Nephron progenitor cell (in vitro differentiated cells): ENCODE measurements around the gene MITF.

Experiments used
- DNase-seq: peaks from one replicate; pipeline ENCODE4 v3.0.0; 2021
- H3K27ac Mint-ChIP-seq: 2 replicates; pipeline ENCODE4 v1.8.0; 2021; ENCODE audit warnings: mild to moderate bottlenecking, moderate library complexity, mixed read lengths
- H3K27me3 Mint-ChIP-seq: 2 replicates; pipeline ENCODE4 v1.8.0; 2021; ENCODE audit warnings: mild to moderate bottlenecking, low read depth, mixed read lengths; ENCODE audit not compliant: poor library complexity
- H3K36me3 Mint-ChIP-seq: 2 replicates; pipeline ENCODE4 v1.8.0; 2021; ENCODE audit warnings: low read depth, mixed read lengths
- H3K4me1 Mint-ChIP-seq: 2 replicates; pipeline ENCODE4 v1.8.0; 2021; ENCODE audit warnings: mixed read lengths
- H3K4me3 Mint-ChIP-seq: 2 replicates; pipeline ENCODE4 v1.8.0; 2021; ENCODE audit warnings: mild to moderate bottlenecking, moderate library complexity, mixed read lengths
- H3K9me3 Mint-ChIP-seq: 2 replicates; pipeline ENCODE4 v1.8.0; 2021; ENCODE audit warnings: mild to moderate bottlenecking, moderate library complexity, mixed read lengths
- CTCF ChIP-seq: fragments of 200-600 bp; sonication (generic); IDR thresholded peaks from 2 replicates; pipeline ENCODE4 v1.5.0; 2021; ENCODE audit warnings: antibody characterized with exemption

Gene MITF

DNA sequence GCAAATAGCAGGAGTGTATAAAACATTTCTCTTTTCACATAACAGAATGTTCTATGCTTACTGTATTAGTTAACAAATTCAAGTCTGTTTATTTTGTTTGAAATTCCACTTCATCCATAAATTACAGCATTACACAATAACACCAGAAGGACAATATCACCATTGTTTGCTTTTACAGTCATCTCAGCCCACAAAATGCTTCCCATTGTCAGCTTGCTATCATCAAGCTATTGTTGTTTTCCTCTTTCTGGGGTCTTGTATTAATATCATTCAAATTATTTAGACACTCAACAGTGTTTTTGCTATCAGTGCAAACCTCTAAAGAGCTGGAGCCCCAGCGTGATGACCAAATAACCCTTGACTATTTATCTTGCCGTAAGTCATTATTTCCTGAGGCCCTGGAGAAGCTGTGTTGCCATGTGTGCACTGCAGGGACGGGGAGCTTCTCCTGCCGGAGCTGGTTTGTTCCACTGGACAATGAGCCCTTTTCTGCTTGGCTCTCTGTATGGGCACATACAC lies 261.4 kb downstream of the MITF start:
- Mint-ChIP-seq H3K9me3 (no peaks in the 10 kb centered on the region), H3K4me1 (peaks cover 12% of the 10 kb centered on the region), H3K4me3 (no peak overlapping the region), H3K27ac (no peak overlapping the region), H3K36me3 (no peaks in the 10 kb centered on the region), H3K27me3 (peaks cover 3% of the 10 kb centered on the region)
- no peak for TF ChIP-seq CTCF
- no peak for DNase-seq

GRCh38 chr3:70003119-70003518 lies 263.9 kb downstream of the MITF start:
- no peak for DNase-seq
- no peaks in the 10 kb centered on the region for H3K27me3 Mint-ChIP-seq
- no peak overlapping the region for H3K4me3 Mint-ChIP-seq
- H3K4me1 Mint-ChIP-seq: peaks cover 12% of the 10 kb centered on the region
- peaks cover 10% of the 10 kb centered on the region for H3K9me3 Mint-ChIP-seq
- no peak overlapping the region for H3K27ac Mint-ChIP-seq
- no peaks in the 10 kb centered on the region for H3K36me3 Mint-ChIP-seq
- TF ChIP-seq CTCF: no peak

GRCh38 chr3:70006089-70006488 lies 266.8 kb downstream of the MITF start:
- Mint-ChIP-seq H3K9me3 (peaks cover 23% of the 10 kb centered on the region), H3K27me3 (peaks cover 4% of the 10 kb centered on the region), H3K36me3 (no peaks in the 10 kb centered on the region), H3K4me1 (peaks cover 3% of the 10 kb centered on the region), H3K4me3 (no peak overlapping the region), H3K27ac (no peak overlapping the region)
- no peak for DNase-seq
- TF ChIP-seq CTCF: no peak

- Mint-ChIP-seq H3K27ac (no peak overlapping the region), H3K4me3 (no peak overlapping the region), H3K36me3 (no peaks in the 10 kb centered on the region), H3K27me3 (peaks cover 4% of the 10 kb centered on the region), H3K9me3 (peaks cover 26% of the 10 kb centered on the region), H3K4me1 (no peaks in the 10 kb centered on the region)
- TF ChIP-seq CTCF: no peak
- no peak for DNase-seq
Measured at GRCh38 chr3:70010346-70010745, 271.1 kb downstream of the MITF start.

DNA sequence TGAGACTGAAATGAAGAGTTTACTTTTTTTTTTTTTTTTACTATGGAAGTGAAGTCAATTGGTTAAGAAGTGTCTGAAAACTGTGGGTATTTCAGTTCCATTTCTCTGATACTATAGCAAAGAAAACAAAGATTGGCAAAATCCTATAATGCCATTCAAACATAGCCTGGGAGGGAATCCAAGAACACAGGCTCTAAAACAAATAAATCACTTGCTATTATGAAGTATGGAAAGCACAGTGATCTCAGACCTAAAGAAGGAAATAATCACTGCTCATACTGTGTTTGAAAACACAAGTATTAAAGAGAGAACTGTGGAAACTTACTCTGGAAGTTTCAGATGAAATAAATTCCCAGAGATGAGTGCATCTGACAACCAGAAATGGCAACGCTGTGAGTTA lies 272.3 kb downstream of the MITF start:
- Mint-ChIP-seq H3K27me3 (peaks cover 4% of the 10 kb centered on the region), H3K4me1 (no peaks in the 10 kb centered on the region), H3K36me3 (no peaks in the 10 kb centered on the region), H3K4me3 (no peak overlapping the region), H3K27ac (no peak overlapping the region), H3K9me3 (peaks cover 26% of the 10 kb centered on the region)
- no peak for TF ChIP-seq CTCF
- DNase-seq: no peak
